ENCODE results near the gene KANK2.
A peak's percentile ranks its signal among the peaks of the same experiment; 100 is the strongest.

GRCh38 chr19:11138601-11139300 lies 58.6 kb downstream of the KANK2 start:
- TF ChIP-seq CTCF (IDR thresholded peaks at IDR 0.05) (peak in 1 of 4 experiments; percentile 18), POLR2A (IDR thresholded peaks at IDR 0.05) (peak in 1 of 2 donors; percentile 31)

Measured in uterus (tissue), 2 donors.